ENCODE data around the gene NBEA. TPM values are rescaled to one million over a fixed set of nuclear protein-coding genes. Genes with fewer than 3 reads are reported as not detected.
A peak's percentile ranks its signal among the peaks of the same experiment; 100 is the strongest.
"Not testable (repeated sequence)": the region's sequence is repeated elsewhere in the genome, so short reads cannot be mapped to it uniquely, and the experiment has no call there.

Gene NBEA
- polyA plus RNA-seq, 3 donors, result 14.9 to 16.5 (median 15.3) TPM

- no peak for DNase-seq
These were observed 144.6 kb downstream of the NBEA start for GRCh38 chr13:35086667-35087066.

GRCh38 chr13:35092251-35092650 is 150.2 kb downstream of the NBEA start:
- no peak for DNase-seq

GRCh38 chr13:35092751-35093150 is 150.7 kb downstream of the NBEA start:
- DNase-seq, result no peak

GRCh38 chr13:35093356-35093755 is 151.3 kb downstream of the NBEA start:
- no peak for DNase-seq

- not testable (repeated sequence) for DNase-seq
These were observed 164.7 kb downstream of the NBEA start for GRCh38 chr13:35106771-35107170.

- DNase-seq, result no peak
These were observed 165.5 kb downstream of the NBEA start for GRCh38 chr13:35107535-35107934.

- DNase-seq, result not testable (repeated sequence)
These were observed 171.5 kb downstream of the NBEA start for GRCh38 chr13:35113612-35114011.

- DNase-seq, result no peak
These were observed 185.4 kb downstream of the NBEA start for GRCh38 chr13:35127466-35127865.

- DNase-seq, result no peak
These were observed 187.4 kb downstream of the NBEA start for GRCh38 chr13:35129500-35129899.

- no peak for DNase-seq
These were observed 189.4 kb downstream of the NBEA start for GRCh38 chr13:35131471-35131870.

GRCh38 chr13:35136585-35136984 is 194.5 kb downstream of the NBEA start:
- no peak for DNase-seq

GRCh38 chr13:35139591-35139990 is 197.5 kb downstream of the NBEA start:
- no peak for DNase-seq

GRCh38 chr13:35140321-35140720 is 198.3 kb downstream of the NBEA start:
- DNase-seq, result no peak

GRCh38 chr13:35140831-35141230 is 198.8 kb downstream of the NBEA start:
- DNase-seq, result no peak

GRCh38 chr13:35143123-35143522 is 201.1 kb downstream of the NBEA start:
- no peak for DNase-seq

GRCh38 chr13:35144166-35144890 is 202.3 kb downstream of the NBEA start:
- no peak for DNase-seq

GRCh38 chr13:35146686-35147085 is 204.6 kb downstream of the NBEA start:
- no peak for DNase-seq

GRCh38 chr13:35157143-35157755 is 215.2 kb downstream of the NBEA start:
- peak; percentile 53 for DNase-seq

- no peak for DNase-seq
These were observed 217.0 kb downstream of the NBEA start for GRCh38 chr13:35159041-35159440.

- DNase-seq, result no peak
These were observed 218.8 kb downstream of the NBEA start for GRCh38 chr13:35160896-35161295.

GRCh38 chr13:35162420-35162819 is 220.3 kb downstream of the NBEA start:
- DNase-seq, result no peak

- DNase-seq, result no peak
These were observed 221.6 kb downstream of the NBEA start for GRCh38 chr13:35163674-35164073.

- DNase-seq, result peak; percentile 24
These were observed 222.4 kb downstream of the NBEA start for GRCh38 chr13:35164324-35164932.

All from renal pelvis (tissue), 4 donors.